GM18909 (cell line): ENCODE results near the gene ZNF619.
A peak's percentile ranks its signal among the peaks of the same experiment; 100 is the strongest.
"Not testable (repeated sequence)": the region's sequence is repeated elsewhere in the genome, so short reads cannot be mapped to it uniquely, and the experiment has no call there.

ENCODE experiments used
- ATAC-seq: cut with Tn5 transposase; IDR thresholded peaks from one replicate; pipeline ENCODE4 v1.9.1; 2021; ENCODE audit warnings: mild to moderate bottlenecking; ENCODE audit not compliant: unreplicated experiment, poor library complexity

ZNF619 gene

GRCh38 chr3:40476478-40477470 lies at the start of gene ZNF619:
Gene ZNF619 (plus strand): TSS chr3:40477122. CDS start chr3:40477980, 858 bp downstream.
- ATAC-seq: peak; percentile 83

- ATAC-seq: no peak
These were observed 44.1 kb upstream of the ZNF619 start for GRCh38 chr3:40432793-40433192.

GRCh38 chr3:40437889-40438288 lies 39.0 kb upstream of the ZNF619 start:
- no peak for ATAC-seq

GRCh38 chr3:40445062-40445461 lies 31.9 kb upstream of the ZNF619 start:
- ATAC-seq: no peak

DNA sequence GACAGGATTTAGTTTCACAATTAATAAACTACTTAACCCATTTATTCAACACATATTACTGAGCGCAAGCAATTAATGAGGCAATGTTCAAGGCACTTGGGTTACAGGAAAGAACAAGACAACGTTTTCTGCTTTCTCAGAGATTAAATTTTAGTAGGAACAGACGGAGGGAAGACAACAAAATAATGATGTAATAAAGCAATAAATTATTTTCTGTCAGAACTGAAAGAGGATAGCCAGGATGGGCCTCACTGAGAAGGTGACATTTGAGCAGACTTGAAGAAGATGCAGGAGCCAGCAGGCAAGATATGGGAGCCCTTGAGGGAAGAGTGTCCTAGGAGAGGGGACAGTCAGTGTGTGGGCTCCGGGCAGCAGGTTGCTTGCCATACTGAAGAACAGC lies 31.0 kb upstream of the ZNF619 start:
- ATAC-seq: no peak

- ATAC-seq: no peak
These were observed 26.5 kb upstream of the ZNF619 start for GRCh38 chr3:40450438-40450837.

DNA sequence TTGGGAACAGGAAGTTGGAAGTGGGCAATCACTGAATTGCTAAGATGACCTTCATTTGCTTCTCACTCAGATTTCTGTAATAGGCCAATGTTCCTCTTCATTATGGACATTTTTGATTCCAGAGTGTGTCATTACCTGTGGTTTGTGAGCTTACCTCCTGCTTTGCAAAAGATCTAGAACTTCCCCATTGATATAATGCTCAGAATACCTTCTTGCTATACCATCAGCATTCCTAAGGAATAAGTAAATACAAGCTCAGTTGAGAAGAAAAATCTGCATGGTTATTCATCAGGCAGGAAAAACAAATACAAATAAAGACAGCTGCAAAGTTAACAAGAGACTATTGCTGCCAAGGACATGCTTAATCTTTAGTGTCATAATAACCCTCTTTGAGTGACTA lies 25.4 kb upstream of the ZNF619 start:
- ATAC-seq: no peak

DNA sequence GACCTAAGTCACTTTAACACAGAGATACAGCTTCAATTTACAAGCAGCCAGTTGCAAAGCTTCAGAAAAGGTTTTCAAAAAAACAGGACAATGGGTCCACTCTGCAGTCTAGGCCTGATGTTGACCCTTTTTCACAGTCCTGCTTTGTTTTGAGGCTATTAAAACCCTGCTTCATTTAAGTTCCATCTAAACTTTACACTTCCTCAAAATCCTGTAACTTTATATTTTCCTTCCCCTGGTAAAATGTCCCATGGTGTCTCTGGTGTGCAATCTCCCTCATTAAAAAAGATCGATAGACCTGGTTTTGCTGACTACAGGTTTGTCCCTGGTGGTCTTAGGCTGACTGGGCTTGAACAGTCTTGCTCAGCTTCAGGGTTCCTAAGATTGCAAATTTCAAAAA lies 24.9 kb upstream of the ZNF619 start:
- ATAC-seq: no peak

DNA sequence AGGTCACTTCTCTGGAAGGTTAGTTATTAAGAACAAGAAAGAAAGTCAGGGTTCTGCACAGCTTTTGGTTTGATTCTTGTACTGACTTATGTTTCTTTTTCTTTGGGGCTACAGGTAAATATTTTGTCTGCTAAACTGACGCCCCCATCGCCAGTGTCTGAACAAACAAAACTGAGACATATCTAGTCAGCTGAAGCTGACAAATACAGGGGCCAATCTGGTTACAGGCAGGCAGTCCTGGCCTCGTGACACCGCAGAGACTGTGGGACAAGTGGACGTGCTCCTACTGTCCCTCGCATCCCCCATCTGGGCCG lies 24.4 kb upstream of the ZNF619 start:
- ATAC-seq: no peak

DNA sequence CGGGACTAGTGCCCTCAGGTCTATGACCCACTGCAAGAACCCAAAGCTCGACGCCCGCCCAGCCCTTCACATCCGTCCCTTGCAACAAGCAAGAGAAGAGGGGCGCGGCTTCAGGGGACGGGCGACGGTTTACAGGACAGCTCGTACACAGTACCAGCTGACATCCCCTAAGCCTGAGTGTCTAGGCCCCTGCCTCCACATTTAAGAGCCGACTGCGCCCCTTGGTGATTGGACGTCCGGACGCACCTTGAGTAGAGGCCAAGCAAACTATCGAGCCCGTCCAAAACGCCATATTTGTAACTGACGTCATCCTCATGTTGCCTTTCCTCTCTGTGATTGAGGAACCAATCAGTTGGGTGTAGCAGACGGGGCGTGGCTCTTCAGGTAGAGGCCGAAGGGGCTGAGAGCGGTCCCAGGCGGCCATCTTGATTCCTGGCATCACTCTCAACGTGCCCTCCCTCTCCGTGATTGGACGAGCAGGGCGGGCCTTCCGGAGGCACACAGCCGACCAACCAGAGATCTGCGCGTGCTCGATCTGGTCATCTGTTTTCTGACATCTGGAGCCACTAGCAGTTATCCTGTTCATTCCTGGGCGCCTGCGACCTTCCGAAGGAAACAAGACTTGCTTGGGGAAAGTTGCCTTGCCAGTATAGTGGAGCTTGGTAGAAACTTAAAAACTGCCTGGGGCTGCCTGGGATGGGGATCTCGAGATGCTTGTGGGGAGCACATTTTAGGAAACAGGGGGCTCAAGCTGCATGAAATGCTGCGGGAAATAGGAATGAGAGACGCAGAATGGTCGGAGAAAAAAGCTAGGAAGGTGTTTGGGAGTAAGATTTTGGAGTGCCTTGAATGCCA lies 23.8 kb upstream of the ZNF619 start:
- ATAC-seq: peak; percentile 95

DNA sequence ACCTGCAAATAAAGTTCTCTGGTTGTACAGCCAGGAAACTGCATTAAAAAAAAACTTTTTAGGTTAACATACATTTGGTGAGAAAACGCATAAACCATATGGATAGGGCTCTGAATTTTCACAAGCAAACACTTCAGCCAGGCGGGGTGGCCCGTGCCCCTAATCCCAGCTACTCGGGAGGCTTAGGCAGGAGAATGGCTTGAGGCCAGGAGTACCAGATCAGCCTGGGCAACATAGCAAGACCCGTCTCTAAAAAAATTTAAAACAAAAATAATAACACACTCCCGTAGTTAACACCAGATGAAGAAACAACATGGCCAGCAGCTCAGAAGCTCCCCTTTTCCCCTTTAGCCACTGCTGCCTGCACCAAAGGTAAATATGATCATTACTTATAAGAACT lies 23.0 kb upstream of the ZNF619 start:
- ATAC-seq: no peak

GRCh38 chr3:40455328-40455727 lies 21.6 kb upstream of the ZNF619 start:
- no peak for ATAC-seq

- ATAC-seq: no peak
These were observed 20.5 kb upstream of the ZNF619 start for GRCh38 chr3:40456279-40456939.

DNA sequence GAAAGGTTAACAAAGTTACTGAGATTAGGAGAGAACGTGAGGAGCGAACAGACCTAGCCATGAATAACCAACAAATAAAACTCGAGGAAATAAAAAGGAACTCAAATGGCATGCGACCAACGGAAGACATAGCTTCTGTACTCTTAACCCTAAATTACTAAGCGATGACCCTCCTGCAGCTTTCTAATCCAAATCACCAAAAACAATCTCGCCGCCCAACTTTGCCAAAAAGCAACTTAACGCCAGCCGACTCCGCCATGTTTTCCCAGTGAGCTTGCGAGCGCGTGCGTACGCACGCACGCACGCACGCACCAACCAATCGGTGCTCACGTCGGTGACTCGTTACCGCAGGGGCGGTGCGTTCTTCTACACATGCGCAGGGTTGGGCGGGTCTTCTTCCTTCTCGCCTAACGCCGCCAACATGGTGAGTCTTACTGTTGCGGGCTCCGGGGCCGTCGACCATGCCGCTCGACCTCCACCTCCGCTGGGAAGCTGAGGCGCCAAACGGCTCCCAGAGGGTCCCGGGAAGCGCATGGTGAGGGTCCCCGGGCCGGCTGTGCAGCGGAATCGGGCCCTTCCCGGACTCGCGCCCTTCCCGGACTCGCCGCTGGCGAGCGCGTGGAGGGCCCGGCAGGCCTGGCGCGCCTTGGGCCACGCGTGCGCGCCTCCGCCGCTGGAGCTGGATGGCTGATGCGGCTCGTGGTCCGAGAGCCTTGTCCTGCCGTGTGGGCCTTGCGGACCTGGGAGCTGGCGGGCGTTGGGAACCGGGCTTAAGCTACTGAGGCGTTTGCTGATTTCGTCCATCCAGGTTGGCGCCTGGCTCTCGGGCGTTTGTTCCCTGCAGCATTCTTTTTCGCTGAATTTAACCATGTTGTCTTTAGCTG lies 19.7 kb upstream of the ZNF619 start, which contains the start of gene RPL14:
Gene RPL14 (plus strand): TSS at position 400 of the 884 bp plus-strand sequence. CDS start 133 bp downstream, at position 533.
- ATAC-seq: peak; percentile 75

- no peak for ATAC-seq
These were observed 18.4 kb upstream of the ZNF619 start for GRCh38 chr3:40458473-40458872.

- not testable (repeated sequence) for ATAC-seq
These were observed 16.4 kb upstream of the ZNF619 start for GRCh38 chr3:40460481-40460880.

- ATAC-seq: no peak
These were observed 15.8 kb upstream of the ZNF619 start for GRCh38 chr3:40461161-40461560.

DNA sequence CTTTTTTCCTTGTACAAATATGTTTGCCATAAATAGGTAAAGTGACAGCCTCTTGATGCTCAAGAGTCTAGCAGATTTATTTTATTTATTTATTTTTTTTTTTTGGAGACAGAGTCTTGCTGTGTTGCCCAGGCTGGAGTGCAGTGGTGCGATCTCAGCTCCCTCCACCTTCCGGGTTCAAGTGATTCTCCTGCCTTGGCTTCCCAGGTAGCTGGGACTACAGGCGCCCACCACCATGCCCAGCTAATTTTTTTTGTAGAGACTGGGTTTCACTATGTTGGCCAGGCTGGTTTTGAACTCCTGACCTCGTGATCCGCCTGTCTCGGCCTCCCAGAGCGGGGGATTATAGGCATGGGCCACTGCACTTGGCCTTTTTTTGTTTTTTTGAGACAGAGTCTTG lies 14.1 kb upstream of the ZNF619 start:
- ATAC-seq: not testable (repeated sequence)

DNA sequence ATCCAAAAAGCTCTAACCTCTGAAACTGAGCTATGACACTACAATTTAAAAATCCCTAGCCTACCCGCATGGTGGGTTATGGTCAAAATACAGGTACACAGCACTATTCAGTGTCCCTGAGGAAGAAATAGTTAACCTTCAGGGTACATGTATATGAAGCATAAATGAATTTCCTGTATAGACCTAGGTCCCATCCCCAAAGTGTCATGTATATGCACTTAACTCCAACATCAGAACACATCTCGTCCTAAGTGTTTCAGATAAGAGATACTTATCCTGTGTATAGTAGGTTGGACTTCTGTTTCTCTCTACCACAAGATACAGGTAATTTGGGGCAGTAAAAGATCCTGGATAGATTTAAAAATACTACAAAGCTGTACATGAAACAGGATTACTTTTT lies 13.3 kb upstream of the ZNF619 start:
- no peak for ATAC-seq
